ENCODE data around the gene RPS6KA5.
"Not testable (repeated sequence)": the region's sequence is repeated elsewhere in the genome, so short reads cannot be mapped to it uniquely, and the experiment has no call there.

The RPS6KA5 gene

GRCh38 chr14:91032248-91032647 lies 28.2 kb downstream of the RPS6KA5 start:
- H3K27me3 ChIP-seq (ENCODE audit: control insufficient read depth, low read length): no peaks in the 10 kb centered on the region
- no peaks in the 10 kb centered on the region; the same call in 1 of the 2 replicates for H3K9me2 ChIP-seq (replicated peaks; ENCODE audit: control insufficient read depth, low read length)
- H4K20me1 ChIP-seq (ENCODE audit: control insufficient read depth, insufficient read depth, low read depth, low read length): no peaks in the 10 kb centered on the region
- no peaks in the 10 kb centered on the region for H3F3A ChIP-seq (ENCODE audit: control insufficient read depth, insufficient read depth)
- H3K27ac ChIP-seq (ENCODE audit: low read depth, low read length): no peak overlapping the region
- H3K36me3 ChIP-seq (ENCODE audit: control insufficient read depth, low read length): no peaks in the 10 kb centered on the region
- no peak for TF ChIP-seq EZH2phosphoT487 (IDR thresholded peaks at IDR 0.05; ENCODE audit: borderline replicate concordance, low read length)
- no peak overlapping the region for H3K4me2 ChIP-seq (ENCODE audit: low read length)
- no peaks in the 10 kb centered on the region for H3K9me3 ChIP-seq (ENCODE audit: control insufficient read depth, insufficient read depth, low read length)
- peaks cover 8% of the 10 kb centered on the region for H3K79me2 ChIP-seq (ENCODE audit: control insufficient read depth, low read length)
- H3K4me1 ChIP-seq (ENCODE audit: control insufficient read depth, low read length): peaks cover 5% of the 10 kb centered on the region; the same call in 1 of the 2 replicates
- no peak overlapping the region for H3K4me3 ChIP-seq (ENCODE audit: low read length)

- Histone ChIP-seq H3K4me3 (ENCODE audit: low read length) (no peak overlapping the region), H3K27ac (ENCODE audit: low read depth, low read length) (no peak overlapping the region), H3K27me3 (ENCODE audit: control insufficient read depth, low read length) (no peaks in the 10 kb centered on the region), H3K4me1 (ENCODE audit: control insufficient read depth, low read length) (peaks cover 8% of the 10 kb centered on the region; the same call in 1 of the 2 replicates), H3K9me3 (ENCODE audit: control insufficient read depth, insufficient read depth, low read length) (no peaks in the 10 kb centered on the region), H3K9me2 (replicated peaks; ENCODE audit: control insufficient read depth, low read length) (no peaks in the 10 kb centered on the region; the same call in 1 of the 2 replicates), H4K20me1 (ENCODE audit: control insufficient read depth, insufficient read depth, low read depth, low read length) (no peaks in the 10 kb centered on the region), H3K36me3 (ENCODE audit: control insufficient read depth, low read length) (no peaks in the 10 kb centered on the region), H3K79me2 (ENCODE audit: control insufficient read depth, low read length) (peaks cover 8% of the 10 kb centered on the region), H3K4me2 (ENCODE audit: low read length) (no peak overlapping the region), H3F3A (ENCODE audit: control insufficient read depth, insufficient read depth) (no peaks in the 10 kb centered on the region)
- no peak for TF ChIP-seq EZH2phosphoT487 (IDR thresholded peaks at IDR 0.05; ENCODE audit: borderline replicate concordance, low read length)
- no peak for TF ChIP-seq CTCF (IDR thresholded peaks at IDR 0.05; ENCODE audit: low read depth, low read length, poor library complexity, severe bottlenecking)
These were observed 28.8 kb downstream of the RPS6KA5 start for GRCh38 chr14:91031666-91032065.

- Histone ChIP-seq H3K4me1 (ENCODE audit: control insufficient read depth, low read length) (peaks cover 9% of the 10 kb centered on the region; the same call in 1 of the 2 replicates), H3K27ac (ENCODE audit: low read depth, low read length) (no peak overlapping the region), H3K9me2 (replicated peaks; ENCODE audit: control insufficient read depth, low read length) (no peaks in the 10 kb centered on the region; the same call in 1 of the 2 replicates), H3K4me3 (ENCODE audit: low read length) (no peak overlapping the region), H4K20me1 (ENCODE audit: control insufficient read depth, insufficient read depth, low read depth, low read length) (no peaks in the 10 kb centered on the region), H3K36me3 (ENCODE audit: control insufficient read depth, low read length) (no peaks in the 10 kb centered on the region), H3K79me2 (ENCODE audit: control insufficient read depth, low read length) (peaks cover 8% of the 10 kb centered on the region), H3K27me3 (ENCODE audit: control insufficient read depth, low read length) (no peaks in the 10 kb centered on the region), H3K9me3 (ENCODE audit: control insufficient read depth, insufficient read depth, low read length) (no peaks in the 10 kb centered on the region), H3F3A (ENCODE audit: control insufficient read depth, insufficient read depth) (no peaks in the 10 kb centered on the region), H3K4me2 (ENCODE audit: low read length) (no peak overlapping the region)
- TF ChIP-seq CTCF (IDR thresholded peaks at IDR 0.05; ENCODE audit: low read depth, low read length, poor library complexity, severe bottlenecking) (no peak), EZH2phosphoT487 (IDR thresholded peaks at IDR 0.05; ENCODE audit: borderline replicate concordance, low read length) (no peak)
These were observed 30.8 kb downstream of the RPS6KA5 start for GRCh38 chr14:91029456-91030217.

- Histone ChIP-seq H3F3A (ENCODE audit: control insufficient read depth, insufficient read depth) (no peaks in the 10 kb centered on the region), H3K27me3 (ENCODE audit: control insufficient read depth, low read length) (no peaks in the 10 kb centered on the region), H3K4me2 (ENCODE audit: low read length) (no peak overlapping the region), H4K20me1 (ENCODE audit: control insufficient read depth, insufficient read depth, low read depth, low read length) (no peaks in the 10 kb centered on the region), H3K9me2 (replicated peaks; ENCODE audit: control insufficient read depth, low read length) (no peaks in the 10 kb centered on the region; the same call in 1 of the 2 replicates), H3K79me2 (ENCODE audit: control insufficient read depth, low read length) (peaks cover 8% of the 10 kb centered on the region), H3K4me1 (ENCODE audit: control insufficient read depth, low read length) (peaks cover 16% of the 10 kb centered on the region), H3K9me3 (ENCODE audit: control insufficient read depth, insufficient read depth, low read length) (no peaks in the 10 kb centered on the region), H3K36me3 (ENCODE audit: control insufficient read depth, low read length) (no peaks in the 10 kb centered on the region), H3K4me3 (ENCODE audit: low read length) (no peak overlapping the region), H3K27ac (ENCODE audit: low read depth, low read length) (no peak overlapping the region)
- TF ChIP-seq EZH2phosphoT487 (IDR thresholded peaks at IDR 0.05; ENCODE audit: borderline replicate concordance, low read length): no peak
- TF ChIP-seq CTCF (IDR thresholded peaks at IDR 0.05; ENCODE audit: low read depth, low read length, poor library complexity, severe bottlenecking): no peak
These were observed 32.9 kb downstream of the RPS6KA5 start for GRCh38 chr14:91027561-91027960.

- H3F3A ChIP-seq (ENCODE audit: control insufficient read depth, insufficient read depth); H3K79me2 ChIP-seq (ENCODE audit: control insufficient read depth, low read length); H4K20me1 ChIP-seq (ENCODE audit: control insufficient read depth, insufficient read depth, low read depth, low read length); H3K27me3 ChIP-seq (ENCODE audit: control insufficient read depth, low read length); H3K36me3 ChIP-seq (ENCODE audit: control insufficient read depth, low read length); H3K9me2 ChIP-seq (replicated peaks; ENCODE audit: control insufficient read depth, low read length); H3K27ac ChIP-seq (ENCODE audit: low read depth, low read length); H3K9me3 ChIP-seq (ENCODE audit: control insufficient read depth, insufficient read depth, low read length): not testable (repeated sequence)
- H3K4me1 ChIP-seq (ENCODE audit: control insufficient read depth, low read length): peaks cover 17% of the 10 kb centered on the region
- peak overlapping the region; percentile 44 for H3K4me2 ChIP-seq (ENCODE audit: low read length)
- H3K4me3 ChIP-seq (ENCODE audit: low read length): peak overlapping the region; percentile 41
These were observed 37.8 kb downstream of the RPS6KA5 start for GRCh38 chr14:91022622-91023028.

All from DOHH2 (cell line).